ENCODE measurements around the gene BLM.
"Not testable (repeated sequence)": the region's sequence is repeated elsewhere in the genome, so short reads cannot be mapped to it uniquely, and the experiment has no call there.

DNA sequence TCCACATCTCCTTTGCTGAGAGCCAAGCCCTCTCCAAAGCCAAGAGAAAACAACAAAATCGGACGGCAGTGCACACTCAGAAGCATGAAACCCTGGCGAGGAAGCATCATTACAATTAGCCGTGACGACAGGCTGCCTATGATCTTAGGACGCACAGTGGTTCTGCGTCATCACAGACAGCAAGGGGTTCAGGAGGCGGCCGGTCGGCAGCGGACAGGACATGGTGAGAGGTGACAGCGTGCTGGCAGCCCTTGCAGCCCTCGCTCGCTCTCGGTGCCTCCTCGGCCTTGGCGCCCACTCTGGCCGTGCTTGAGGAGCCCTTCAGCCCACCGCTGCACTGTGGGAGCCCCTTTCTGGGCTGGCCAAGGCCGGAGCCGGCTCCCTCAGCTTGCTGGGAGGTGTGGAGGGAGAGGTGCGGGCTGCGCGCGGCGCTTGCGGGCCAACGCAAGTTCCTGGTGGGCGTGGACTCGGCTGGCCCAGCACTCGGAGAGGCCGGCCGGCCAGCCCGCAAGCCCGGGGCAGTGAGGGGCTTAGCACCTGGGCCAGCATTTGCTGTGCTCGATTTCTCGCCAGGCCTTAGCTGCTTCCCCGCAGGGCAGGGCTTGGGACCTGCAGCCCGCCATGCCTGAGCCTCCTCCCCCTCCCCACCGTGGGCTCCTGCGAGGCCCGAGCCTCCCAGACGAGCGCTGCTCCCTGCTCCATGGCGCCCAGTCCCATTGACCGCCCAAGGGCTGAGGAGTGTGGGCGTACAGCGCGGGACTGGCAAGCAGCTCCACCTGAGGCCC, 108.2 kb downstream of the BLM start:
- TF ChIP-seq, protein P1, sequence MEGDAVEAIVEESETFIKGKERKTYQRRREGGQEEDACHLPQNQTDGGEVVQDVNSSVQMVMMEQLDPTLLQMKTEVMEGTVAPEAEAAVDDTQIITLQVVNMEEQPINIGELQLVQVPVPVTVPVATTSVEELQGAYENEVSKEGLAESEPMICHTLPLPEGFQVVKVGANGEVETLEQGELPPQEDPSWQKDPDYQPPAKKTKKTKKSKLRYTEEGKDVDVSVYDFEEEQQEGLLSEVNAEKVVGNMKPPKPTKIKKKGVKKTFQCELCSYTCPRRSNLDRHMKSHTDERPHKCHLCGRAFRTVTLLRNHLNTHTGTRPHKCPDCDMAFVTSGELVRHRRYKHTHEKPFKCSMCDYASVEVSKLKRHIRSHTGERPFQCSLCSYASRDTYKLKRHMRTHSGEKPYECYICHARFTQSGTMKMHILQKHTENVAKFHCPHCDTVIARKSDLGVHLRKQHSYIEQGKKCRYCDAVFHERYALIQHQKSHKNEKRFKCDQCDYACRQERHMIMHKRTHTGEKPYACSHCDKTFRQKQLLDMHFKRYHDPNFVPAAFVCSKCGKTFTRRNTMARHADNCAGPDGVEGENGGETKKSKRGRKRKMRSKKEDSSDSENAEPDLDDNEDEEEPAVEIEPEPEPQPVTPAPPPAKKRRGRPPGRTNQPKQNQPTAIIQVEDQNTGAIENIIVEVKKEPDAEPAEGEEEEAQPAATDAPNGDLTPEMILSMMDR (IDR thresholded peaks at IDR 0.05; ENCODE audit: insufficient read depth, low read depth, low read length) = not testable (repeated sequence)
- not testable (repeated sequence) for TF ChIP-seq EZH2 (IDR thresholded peaks at IDR 0.05; ENCODE audit: insufficient read depth, low read length)

All from astrocyte (in vitro differentiated cells and primary cell).